Activated T-cell treated with anti-CD3 and anti-CD28 coated beads for 48 hours (primary cell): ENCODE measurements around the gene ARGFX.
"Not testable (repeated sequence)": the region's sequence is repeated elsewhere in the genome, so short reads cannot be mapped to it uniquely, and the experiment has no call there.

ENCODE experiments used
- DNase-seq: peaks from one replicate; pipeline ENCODE4 v3.0.0-alpha.2; 2020; ENCODE audit warnings: low read depth

ARGFX gene

GRCh38 chr3:121567649-121568048 is at the start of gene ARGFX:
TSS of gene ARGFX (plus strand) at chr3:121567949. CDS start at chr3:121570714, 2,765 bp downstream.
- no peak for DNase-seq

GRCh38 chr3:121517953-121518655 is 49.6 kb upstream of the ARGFX start:
- no peak for DNase-seq

- no peak for DNase-seq
Measured at GRCh38 chr3:121520510-121520909, 47.2 kb upstream of the ARGFX start.

- no peak for DNase-seq
Measured at GRCh38 chr3:121529308-121529707, 38.4 kb upstream of the ARGFX start.

GRCh38 chr3:121531269-121531668 is 36.5 kb upstream of the ARGFX start:
- no peak for DNase-seq

GRCh38 chr3:121542924-121543323 is 24.8 kb upstream of the ARGFX start:
- DNase-seq, result no peak

GRCh38 chr3:121545049-121545573 is 22.6 kb upstream of the ARGFX start:
- DNase-seq, result no peak

GRCh38 chr3:121545574-121546455 is 21.9 kb upstream of the ARGFX start, which contains the start of gene POLQ:
TSS of gene POLQ (minus strand) at chr3:121545988. CDS start at chr3:121545877, 111 bp downstream.
- DNase-seq, result peak; percentile 76

- no peak for DNase-seq
Measured at GRCh38 chr3:121552379-121552778, 15.4 kb upstream of the ARGFX start.

GRCh38 chr3:121552797-121553196 is 15.0 kb upstream of the ARGFX start:
- no peak for DNase-seq

GRCh38 chr3:121557426-121557934 is 10.3 kb upstream of the ARGFX start:
- no peak for DNase-seq

- no peak for DNase-seq
Measured at GRCh38 chr3:121562148-121562547, 5.6 kb upstream of the ARGFX start.

- DNase-seq, result no peak
Measured at GRCh38 chr3:121566773-121567172, 976 bp upstream of the ARGFX start.

- no peak for DNase-seq
Measured at GRCh38 chr3:121574449-121574848, 6.7 kb downstream of the ARGFX start.

- DNase-seq, result no peak
Measured at GRCh38 chr3:121581691-121582090, 13.9 kb downstream of the ARGFX start.

GRCh38 chr3:121584418-121584817 is 16.7 kb downstream of the ARGFX start:
- DNase-seq, result no peak

GRCh38 chr3:121592856-121593702 is 25.3 kb downstream of the ARGFX start, which contains the start of gene FBXO40:
TSS of gene FBXO40 (plus strand) at chr3:121593379. CDS start at chr3:121620576, 27,197 bp downstream.
- DNase-seq, result no peak

- DNase-seq, result not testable (repeated sequence)
Measured at GRCh38 chr3:121593806-121594205, 26.1 kb downstream of the ARGFX start.

GRCh38 chr3:121594850-121595249 is 27.1 kb downstream of the ARGFX start:
- no peak for DNase-seq

- DNase-seq, result no peak
Measured at GRCh38 chr3:121595765-121596406, 28.1 kb downstream of the ARGFX start.

GRCh38 chr3:121598564-121598963 is 30.8 kb downstream of the ARGFX start:
- DNase-seq, result no peak
